GM13977 (cell line): Measurements from ENCODE around the gene HES6.

ENCODE experiments used
- DNase-seq: peaks from one replicate; pipeline ENCODE4 v3.0.0; 2012; ENCODE audit warnings: low spot score
- in situ Hi-C: fragments of 300-500 bp; cut with MboI; formaldehyde crosslinking; loops from one replicate; pipeline ENCODE4 v1.12.0; 2022; ENCODE audit warnings: low sequenced_read_pairs, low pct_unique_long_range_greater_than_20kb, mixed read lengths, inconsistent platforms; ENCODE audit not compliant: unreplicated experiment
- TF ChIP-seq, protein P1 (sequence below): IDR thresholded peaks from 2 replicates; pipeline ENCODE4 v1.5.1; 2012; ENCODE audit warnings: mild to moderate bottlenecking, control low read depth; ENCODE audit not compliant: insufficient read depth; ENCODE audit errors: extremely low read depth, missing control alignments

Gene HES6

DNA sequence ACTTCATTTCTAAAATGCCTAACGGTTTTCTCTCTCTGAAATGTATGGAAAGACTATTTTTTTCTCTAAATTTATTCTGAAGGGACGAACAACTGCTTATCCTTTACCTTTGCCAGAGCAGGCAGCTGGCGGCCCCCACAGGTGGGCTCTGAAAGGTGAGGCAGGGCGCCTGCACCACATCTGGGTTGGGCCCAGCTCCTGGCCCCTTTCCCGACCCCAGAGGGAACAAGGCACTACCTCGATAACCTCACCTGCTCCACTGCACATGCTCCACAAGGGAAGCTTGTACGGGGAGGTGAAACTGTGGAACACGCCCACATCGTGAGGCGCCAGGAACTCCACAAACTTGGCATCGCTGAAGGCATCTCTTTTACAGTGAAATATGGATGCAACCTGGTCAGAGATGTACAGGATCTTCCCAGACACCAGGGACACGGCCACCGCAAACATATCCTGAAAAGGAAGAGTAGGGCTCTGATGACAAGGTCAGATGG, 31.3 kb upstream of the HES6 start:
- no peak for DNase-seq
- in situ Hi-C loops, result no loop called here
- TF ChIP-seq, protein P1, sequence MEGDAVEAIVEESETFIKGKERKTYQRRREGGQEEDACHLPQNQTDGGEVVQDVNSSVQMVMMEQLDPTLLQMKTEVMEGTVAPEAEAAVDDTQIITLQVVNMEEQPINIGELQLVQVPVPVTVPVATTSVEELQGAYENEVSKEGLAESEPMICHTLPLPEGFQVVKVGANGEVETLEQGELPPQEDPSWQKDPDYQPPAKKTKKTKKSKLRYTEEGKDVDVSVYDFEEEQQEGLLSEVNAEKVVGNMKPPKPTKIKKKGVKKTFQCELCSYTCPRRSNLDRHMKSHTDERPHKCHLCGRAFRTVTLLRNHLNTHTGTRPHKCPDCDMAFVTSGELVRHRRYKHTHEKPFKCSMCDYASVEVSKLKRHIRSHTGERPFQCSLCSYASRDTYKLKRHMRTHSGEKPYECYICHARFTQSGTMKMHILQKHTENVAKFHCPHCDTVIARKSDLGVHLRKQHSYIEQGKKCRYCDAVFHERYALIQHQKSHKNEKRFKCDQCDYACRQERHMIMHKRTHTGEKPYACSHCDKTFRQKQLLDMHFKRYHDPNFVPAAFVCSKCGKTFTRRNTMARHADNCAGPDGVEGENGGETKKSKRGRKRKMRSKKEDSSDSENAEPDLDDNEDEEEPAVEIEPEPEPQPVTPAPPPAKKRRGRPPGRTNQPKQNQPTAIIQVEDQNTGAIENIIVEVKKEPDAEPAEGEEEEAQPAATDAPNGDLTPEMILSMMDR, result no peak

GRCh38 chr2:238270606-238271005, 30.8 kb upstream of the HES6 start:
- no peak for DNase-seq
- TF ChIP-seq, protein P1, result no peak
- in situ Hi-C loops, result no loop called here

- in situ Hi-C loops, result no loop called here
- TF ChIP-seq, protein P1, result no peak
- DNase-seq, result no peak
Observed at GRCh38 chr2:238269741-238270140, 29.9 kb upstream of the HES6 start.

GRCh38 chr2:238267884-238268680, 28.2 kb upstream of the HES6 start:
- no peak for DNase-seq
- TF ChIP-seq, protein P1, result no peak
- in situ Hi-C loops, result no loop called here

GRCh38 chr2:238267341-238267710, 27.5 kb upstream of the HES6 start:
- TF ChIP-seq, protein P1, result no peak
- in situ Hi-C loops, result no loop called here

DNA sequence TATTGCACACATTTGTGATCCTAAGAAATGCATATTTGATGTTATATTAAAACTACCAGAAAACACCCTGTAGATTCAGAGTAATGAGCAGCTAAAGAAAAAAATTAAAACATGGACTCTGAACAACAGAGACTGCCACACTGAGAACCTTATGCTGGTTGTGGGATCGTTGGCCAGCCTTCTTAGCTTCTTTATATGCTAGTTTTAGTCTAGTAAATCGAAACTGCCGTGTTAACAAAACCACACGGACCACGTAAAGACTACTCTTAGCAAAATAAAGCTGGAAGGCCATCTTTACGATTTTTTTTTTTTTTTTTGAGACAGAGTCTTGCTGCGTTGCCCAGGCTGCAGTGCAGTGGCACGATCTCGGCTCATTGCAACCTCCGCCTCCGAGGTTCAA, 25.8 kb upstream of the HES6 start:
- in situ Hi-C loops, result no loop called here
- TF ChIP-seq, protein P1, result no peak
- no peak for DNase-seq

More at GRCh38 chr2:238267341-238267710, 27.5 kb upstream of the HES6 start:
- no peak for DNase-seq
